Activated naive CD4-positive, alpha-beta T cell treated with anti-CD3 and anti-CD28 coated beads, Interleukin-2, amount 10 ng/mL, durations not matched to agents 7 days and 5 days (primary cell): ENCODE results near the gene MANF.
A peak's percentile ranks its signal among the peaks of the same experiment; 100 is the strongest.

ENCODE experiments used
- CTCF ChIA-PET: fragments of 350-600 bp; sonication (Branson Sonifier 250); formaldehyde crosslinking; loops from one replicate; lab custom pipeline; 2021; ENCODE audit warnings: antibody characterized with exemption; lab: Charles Lee
- DNase-seq: peaks from one replicate; pipeline ENCODE4 v3.0.0-alpha.2; 2020
- H3K27ac Mint-ChIP-seq: one replicate; pipeline ENCODE4 v1.8.0; 2021; ENCODE audit warnings: mild to moderate bottlenecking, moderate library complexity, mixed read lengths
- H3K27me3 Mint-ChIP-seq: one replicate; pipeline ENCODE4 v1.8.0; 2021; ENCODE audit warnings: mild to moderate bottlenecking, mixed read lengths
- H3K36me3 Mint-ChIP-seq: one replicate; pipeline ENCODE4 v1.8.0; 2021; ENCODE audit warnings: mixed read lengths
- H3K4me1 Mint-ChIP-seq: one replicate; pipeline ENCODE4 v1.8.0; 2021; ENCODE audit warnings: mixed read lengths
- H3K4me3 Mint-ChIP-seq: one replicate; pipeline ENCODE4 v1.8.0; 2021; ENCODE audit warnings: mild to moderate bottlenecking, moderate library complexity, mixed read lengths
- H3K9me3 Mint-ChIP-seq: one replicate; pipeline ENCODE4 v1.8.0; 2021; ENCODE audit warnings: mixed read lengths

The MANF gene

GRCh38 chr3:51400166-51400565, 15.1 kb downstream of the MANF start:
- DNase-seq: no peak
- Mint-ChIP-seq H3K4me1 (peaks cover 27% of the 10 kb centered on the region), H3K27ac (no peak overlapping the region), H3K27me3 (no peaks in the 10 kb centered on the region), H3K36me3 (peaks cover 40% of the 10 kb centered on the region), H3K4me3 (no peak overlapping the region), H3K9me3 (no peaks in the 10 kb centered on the region)
- CTCF ChIA-PET: interaction anchor here (2.2 kb wide), 1 partner anchor 11 kb away, joined by 6 read pairs; no protein-coding TSS in a partner anchor

DNA sequence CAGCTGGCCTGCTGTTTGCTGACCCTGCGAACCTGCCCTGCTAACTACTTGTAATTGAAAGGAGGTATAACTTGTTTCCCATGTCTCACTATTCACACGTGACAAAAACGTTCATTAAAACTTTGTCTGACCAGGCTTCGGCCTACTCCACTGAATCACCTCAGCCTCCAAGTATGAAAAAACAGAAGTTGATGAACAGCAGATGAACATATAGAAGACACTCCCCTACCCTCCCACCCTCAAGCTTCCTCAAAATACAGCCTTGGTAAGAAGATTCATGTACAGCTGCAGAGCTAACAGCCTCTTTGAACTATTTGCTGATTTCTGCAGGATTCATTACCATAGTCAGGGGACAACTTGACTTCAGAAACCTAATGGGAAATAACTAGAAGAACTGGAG, 16.6 kb downstream of the MANF start:
- DNase-seq: no peak
- Mint-ChIP-seq H3K36me3 (peaks cover 40% of the 10 kb centered on the region), H3K27ac (no peak overlapping the region), H3K4me1 (peaks cover 16% of the 10 kb centered on the region), H3K9me3 (no peaks in the 10 kb centered on the region), H3K27me3 (no peaks in the 10 kb centered on the region), H3K4me3 (no peak overlapping the region)
- CTCF ChIA-PET: no interaction called here

GRCh38 chr3:51403675-51404074, 18.6 kb downstream of the MANF start:
- Mint-ChIP-seq H3K4me1 (peaks cover 13% of the 10 kb centered on the region), H3K36me3 (peaks cover 40% of the 10 kb centered on the region), H3K9me3 (no peaks in the 10 kb centered on the region), H3K27ac (peak overlapping the region; percentile 1), H3K4me3 (no peak overlapping the region), H3K27me3 (no peaks in the 10 kb centered on the region)
- CTCF ChIA-PET: interaction anchor here (1.0 kb wide), 1 partner anchor 31 kb away, joined by 5 read pairs; no protein-coding TSS in a partner anchor
- no peak for DNase-seq

- Mint-ChIP-seq H3K36me3 (peaks cover 51% of the 10 kb centered on the region), H3K27ac (no peak overlapping the region), H3K4me3 (no peak overlapping the region), H3K9me3 (no peaks in the 10 kb centered on the region), H3K27me3 (no peaks in the 10 kb centered on the region), H3K4me1 (peaks cover 8% of the 10 kb centered on the region)
- no peak for DNase-seq
- CTCF ChIA-PET: interaction anchor here (0.6 to 1.0 kb wide), 2 partner anchors 19 to 224 kb away, joined by 3 read pairs; no protein-coding TSS in a partner anchor
Measured at GRCh38 chr3:51408021-51408420, 22.9 kb downstream of the MANF start.

DNA sequence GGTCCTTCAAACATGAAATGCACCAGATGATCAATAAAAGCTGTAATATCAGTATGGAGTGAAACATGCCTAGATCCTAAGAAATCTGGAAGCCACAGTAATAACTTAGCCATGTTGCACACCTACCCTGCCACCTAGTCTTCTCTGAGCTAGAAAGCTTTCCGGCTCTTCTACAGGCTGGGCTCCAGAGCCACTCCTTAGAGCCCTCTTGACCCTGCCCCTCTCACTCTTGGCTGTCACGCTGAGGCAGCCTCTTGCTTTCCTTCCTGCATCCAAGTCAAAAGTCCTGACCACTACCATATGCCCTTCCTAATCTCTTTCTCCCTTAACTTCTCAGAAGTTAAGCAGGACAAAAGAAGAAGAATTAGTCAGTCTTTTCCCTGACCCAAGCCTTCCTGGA, 23.7 kb downstream of the MANF start:
- CTCF ChIA-PET: no interaction called here
- Mint-ChIP-seq H3K4me3 (no peak overlapping the region), H3K4me1 (peaks cover 6% of the 10 kb centered on the region), H3K36me3 (peaks cover 53% of the 10 kb centered on the region), H3K9me3 (no peaks in the 10 kb centered on the region), H3K27ac (no peak overlapping the region), H3K27me3 (no peaks in the 10 kb centered on the region)
- no peak for DNase-seq

DNA sequence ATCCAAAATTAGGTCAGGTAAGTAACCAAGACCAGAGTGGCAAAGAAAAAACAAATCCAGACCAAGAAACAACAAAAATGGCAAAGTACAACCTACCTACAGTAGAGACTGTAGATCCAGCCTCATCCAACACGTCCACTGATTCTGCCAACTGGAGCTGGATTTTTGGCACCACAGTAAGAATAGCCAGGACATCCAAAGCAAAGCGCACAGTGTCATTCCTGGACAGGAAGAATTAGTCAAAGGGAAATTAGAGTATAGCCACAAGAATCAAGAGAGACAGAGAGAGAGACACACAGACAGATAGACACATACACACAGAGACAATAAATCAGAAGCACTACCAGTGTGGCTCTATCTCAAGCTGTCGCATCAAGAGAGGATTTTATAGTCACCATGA, 37.1 kb downstream of the MANF start:
- Mint-ChIP-seq H3K27me3 (no peaks in the 10 kb centered on the region), H3K4me1 (no peaks in the 10 kb centered on the region), H3K27ac (no peak overlapping the region), H3K4me3 (no peak overlapping the region), H3K36me3 (peaks cover 39% of the 10 kb centered on the region), H3K9me3 (no peaks in the 10 kb centered on the region)
- CTCF ChIA-PET: interaction anchor here (1.6 kb wide), 1 partner anchor 15 kb away, joined by 5 read pairs; no protein-coding TSS in a partner anchor
- DNase-seq: no peak

DNA sequence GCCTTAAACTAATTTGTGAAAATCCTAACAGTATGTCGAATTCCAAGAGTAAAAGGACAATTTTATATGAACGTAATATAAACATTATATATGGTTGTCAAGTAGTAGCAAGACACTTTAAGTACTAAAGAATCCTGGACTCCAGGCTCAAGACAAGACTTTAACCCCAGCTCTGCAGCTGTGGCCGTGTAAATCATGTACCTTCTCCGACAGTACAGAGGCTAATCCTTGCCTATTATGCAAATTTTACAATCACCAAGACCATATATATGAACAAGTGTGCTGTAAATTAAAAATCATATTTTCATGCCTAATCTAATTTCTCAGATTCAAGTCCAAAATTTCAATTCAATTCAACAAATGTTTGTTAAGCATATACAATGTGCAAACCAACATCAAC, 41.8 kb downstream of the MANF start:
- Mint-ChIP-seq H3K36me3 (peaks cover 46% of the 10 kb centered on the region), H3K4me1 (no peaks in the 10 kb centered on the region), H3K4me3 (no peak overlapping the region), H3K9me3 (no peaks in the 10 kb centered on the region), H3K27ac (no peak overlapping the region), H3K27me3 (no peaks in the 10 kb centered on the region)
- CTCF ChIA-PET: interaction anchor here (1.1 kb wide), 1 partner anchor 10 kb away, joined by 4 read pairs; no protein-coding TSS in a partner anchor
- no peak for DNase-seq

GRCh38 chr3:51429138-51429537, 44.0 kb downstream of the MANF start:
- H3K27me3 Mint-ChIP-seq: no peaks in the 10 kb centered on the region
- no peak for DNase-seq
- no peaks in the 10 kb centered on the region for H3K9me3 Mint-ChIP-seq
- CTCF ChIA-PET: interaction anchor here (1.0 kb wide), 1 partner anchor 11 kb away, joined by 3 read pairs; no protein-coding TSS in a partner anchor
- H3K4me1 Mint-ChIP-seq: no peaks in the 10 kb centered on the region
- H3K36me3 Mint-ChIP-seq: peaks cover 49% of the 10 kb centered on the region
- no peak overlapping the region for H3K27ac Mint-ChIP-seq
- H3K4me3 Mint-ChIP-seq: no peak overlapping the region

- Mint-ChIP-seq H3K27ac (no peak overlapping the region), H3K36me3 (peaks cover 34% of the 10 kb centered on the region)
- CTCF ChIA-PET: interaction anchor here (1.0 to 2.9 kb wide), 10 partner anchors 9 to 248 kb away, joined by 3 to 26 read pairs (median 6); no protein-coding TSS in a partner anchor
Measured at GRCh38 chr3:51434110-51434509, 49.0 kb downstream of the MANF start.

GRCh38 chr3:51434746-51435327, 49.7 kb downstream of the MANF start:
- CTCF ChIA-PET: interaction anchor here (1.0 to 2.9 kb wide), 10 partner anchors 9 to 247 kb away, joined by 3 to 26 read pairs (median 6); no protein-coding TSS in a partner anchor
- no peak overlapping the region for H3K4me3 Mint-ChIP-seq
- H3K36me3 Mint-ChIP-seq: peaks cover 30% of the 10 kb centered on the region
- no peaks in the 10 kb centered on the region for H3K27me3 Mint-ChIP-seq
- no peak overlapping the region for H3K27ac Mint-ChIP-seq
- no peaks in the 10 kb centered on the region for H3K4me1 Mint-ChIP-seq
- no peaks in the 10 kb centered on the region for H3K9me3 Mint-ChIP-seq
- peak; percentile 68 for DNase-seq

More at GRCh38 chr3:51434110-51434509, 49.0 kb downstream of the MANF start:
- no peaks in the 10 kb centered on the region for H3K9me3 Mint-ChIP-seq
- DNase-seq: no peak
- no peaks in the 10 kb centered on the region for H3K27me3 Mint-ChIP-seq
- no peaks in the 10 kb centered on the region for H3K4me1 Mint-ChIP-seq
- H3K4me3 Mint-ChIP-seq: no peak overlapping the region

GRCh38 chr3:51436998-51437639, 52.0 kb downstream of the MANF start:
- peaks cover 8% of the 10 kb centered on the region for H3K4me1 Mint-ChIP-seq

More at GRCh38 chr3:51436998-51437639, 52.0 kb downstream of the MANF start:
- DNase-seq: no peak
- H3K4me3 Mint-ChIP-seq: no peak overlapping the region
- peaks cover 34% of the 10 kb centered on the region for H3K36me3 Mint-ChIP-seq
- H3K27ac Mint-ChIP-seq: no peak overlapping the region
- no peaks in the 10 kb centered on the region for H3K9me3 Mint-ChIP-seq
- H3K27me3 Mint-ChIP-seq: no peaks in the 10 kb centered on the region
- CTCF ChIA-PET: interaction anchor here (0.7 to 2.0 kb wide), 3 partner anchors 10 to 47 kb away, joined by 4 to 5 read pairs (median 5); no protein-coding TSS in a partner anchor
